Right atrium auricular region (tissue), 2 donors: ENCODE results near the gene ENPP3. TPM values are rescaled to one million over a fixed set of nuclear protein-coding genes. Genes with fewer than 3 reads are reported as not detected.

Source experiments
- DNase-seq: peaks from one replicate; pipeline ENCODE4 v3.0.0-alpha.2; 2019; ENCODE audit warnings: low spot score
- H3K27ac ChIP-seq, 2 donors: fragments of 200-600 bp; sonication (generic); 1 replicate in 1 of 2; 2 replicates in 1 of 2; pipeline ENCODE4 v1.5.1; 2016 to 2019
- H3K27me3 ChIP-seq, 2 donors: fragments of 200-600 bp; sonication (generic); one replicate each; pipeline versions ENCODE4 v1.5.1 to v1.6.0; 2017 to 2019
- H3K36me3 ChIP-seq: fragments of 200-600 bp; sonication (generic); one replicate; pipeline ENCODE4 v1.5.1; 2016
- H3K4me1 ChIP-seq, 2 donors: fragments of 200-600 bp; sonication (generic); one replicate each; pipeline versions ENCODE4 v1.5.1 to v1.6.0; 2017 to 2019
- H3K4me3 ChIP-seq, 2 donors: fragments of 200-600 bp; sonication (generic); 1 replicate in 1 of 2; 2 replicates in 1 of 2; pipeline ENCODE4 v1.5.1; 2017 to 2019; ENCODE audit warnings: mild to moderate bottlenecking in 1 of 2, moderate library complexity in 1 of 2
- H3K9me3 ChIP-seq, 2 donors: fragments of 200-600 bp; sonication (generic); one replicate each; pipeline ENCODE4 v1.5.1; 2019
- CTCF ChIP-seq, 2 donors: fragments of 200-600 bp; sonication (generic); IDR thresholded peaks; one replicate each; pipeline ENCODE4 v1.5.1; 2019; ENCODE audit warnings: antibody characterized with exemption in 2 of 2
- total RNA-seq, 2 donors: library from RNA; depleted of rRNA; stranded (reverse); fragments of >200 nt; gene quantifications; one replicate each; pipeline ENCODE4 v1.1.0, GENCODE V29; 2016

Gene ENPP3
- total RNA-seq, result under 1 TPM in 1 of 2 donors, not detected in 1; 0.16 TPM

- H3K9me3 ChIP-seq, result no peaks in the 10 kb centered on the region
- H3K27me3 ChIP-seq, result no peaks in the 10 kb centered on the region
- H3K4me1 ChIP-seq, result no peaks in the 10 kb centered on the region
Observed at GRCh38 chr6:131636880-131637792, at the start of gene ENPP3. Gene ENPP3, plus strand, starts transcription at chr6:131637302. Its CDS starts 83 bp downstream, at chr6:131637385.

GRCh38 chr6:131587909-131588308 lies 49.2 kb upstream of the ENPP3 start:
- H3K4me1 ChIP-seq, result no peaks in the 10 kb centered on the region
- H3K9me3 ChIP-seq, result no peaks in the 10 kb centered on the region
- H3K4me3 ChIP-seq, result no peak overlapping the region
- no peaks in the 10 kb centered on the region for H3K27me3 ChIP-seq
- H3K36me3 ChIP-seq, result peaks cover 86% of the 10 kb centered on the region
- H3K27ac ChIP-seq, result no peak overlapping the region
- no peak for TF ChIP-seq CTCF (IDR thresholded peaks at IDR 0.05)
- DNase-seq, result no peak

More at GRCh38 chr6:131636880-131637792, at the start of gene ENPP3:
- no peak for TF ChIP-seq CTCF (IDR thresholded peaks at IDR 0.05)
- no peak within 1 kb of the TSS for H3K27ac ChIP-seq
- H3K36me3 ChIP-seq, result no peaks in the 10 kb centered on the region
- H3K4me3 ChIP-seq, result no peak within 1 kb of the TSS
- no peak for DNase-seq

GRCh38 chr6:131588643-131589042 lies 48.5 kb upstream of the ENPP3 start:
- H3K9me3 ChIP-seq, result no peaks in the 10 kb centered on the region
- H3K27me3 ChIP-seq, result no peaks in the 10 kb centered on the region
- no peaks in the 10 kb centered on the region for H3K4me1 ChIP-seq
- H3K36me3 ChIP-seq, result peaks cover 87% of the 10 kb centered on the region
- no peak overlapping the region for H3K4me3 ChIP-seq
- TF ChIP-seq CTCF (IDR thresholded peaks at IDR 0.05), result no peak
- no peak for DNase-seq
- no peak overlapping the region for H3K27ac ChIP-seq

GRCh38 chr6:131592935-131593334 lies 44.2 kb upstream of the ENPP3 start:
- Histone ChIP-seq H3K4me1 (no peaks in the 10 kb centered on the region), H3K27ac (no peak overlapping the region), H3K4me3 (no peak overlapping the region), H3K36me3 (peaks cover 96% of the 10 kb centered on the region), H3K27me3 (no peaks in the 10 kb centered on the region), H3K9me3 (no peaks in the 10 kb centered on the region)
- no peak for TF ChIP-seq CTCF (IDR thresholded peaks at IDR 0.05)
- no peak for DNase-seq

- H3K27me3 ChIP-seq, result no peaks in the 10 kb centered on the region
- no peak for DNase-seq
- no peak overlapping the region for H3K4me3 ChIP-seq
- no peaks in the 10 kb centered on the region for H3K9me3 ChIP-seq
- no peak overlapping the region for H3K27ac ChIP-seq
- TF ChIP-seq CTCF (IDR thresholded peaks at IDR 0.05), result no peak
- H3K36me3 ChIP-seq, result peaks cover 96% of the 10 kb centered on the region
- no peaks in the 10 kb centered on the region for H3K4me1 ChIP-seq
Observed at GRCh38 chr6:131594074-131594473, 43.0 kb upstream of the ENPP3 start.
